HG03558 (cell line): ENCODE data around the gene HSPG2.
"Not testable (repeated sequence)": the region's sequence is repeated elsewhere in the genome, so short reads cannot be mapped to it uniquely, and the experiment has no call there.

Experiments
- ATAC-seq: cut with Tn5 transposase; IDR thresholded peaks from one replicate; pipeline ENCODE4 v1.9.1; 2021; ENCODE audit warnings: moderate number of reproducible peaks; ENCODE audit not compliant: unreplicated experiment; ENCODE audit errors: extremely low read depth

HSPG2 gene

DNA sequence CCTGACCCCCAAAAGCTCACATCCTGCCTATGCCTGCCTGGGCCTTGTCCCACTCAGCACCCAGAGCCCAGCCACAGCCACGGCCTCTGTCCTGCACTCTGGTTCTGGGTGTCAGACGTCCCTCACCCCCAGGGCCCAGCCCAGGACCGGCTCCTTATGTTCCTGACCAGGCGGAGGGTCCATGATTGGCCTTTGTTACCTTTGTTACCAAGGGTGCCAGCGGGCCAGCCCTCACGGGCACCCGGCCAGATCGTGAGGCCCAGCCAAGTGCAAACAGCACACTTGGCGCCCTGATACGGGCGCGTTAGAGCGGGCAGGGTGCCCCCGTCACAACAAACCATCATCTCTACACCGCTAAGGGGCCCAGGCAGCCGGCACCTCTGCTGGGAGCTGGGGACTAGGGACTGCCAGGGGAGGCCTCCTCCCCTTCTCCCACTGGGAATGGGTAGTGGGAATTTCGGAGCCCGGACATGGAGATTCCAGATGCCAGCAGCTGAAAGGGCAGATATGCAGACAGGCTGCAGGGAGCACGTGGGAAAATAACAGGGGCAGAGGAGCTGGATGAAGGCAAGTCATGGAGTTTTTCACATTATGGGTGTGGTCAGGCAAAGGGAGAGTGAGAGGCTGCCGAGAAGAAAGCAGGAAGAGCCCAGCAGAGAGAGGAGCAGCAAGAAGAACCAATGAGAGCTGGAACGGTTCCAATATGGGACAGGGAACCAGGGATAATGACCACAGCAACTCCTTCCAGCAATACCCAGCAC lies 22.1 kb downstream of the HSPG2 start:
- ATAC-seq = no peak

DNA sequence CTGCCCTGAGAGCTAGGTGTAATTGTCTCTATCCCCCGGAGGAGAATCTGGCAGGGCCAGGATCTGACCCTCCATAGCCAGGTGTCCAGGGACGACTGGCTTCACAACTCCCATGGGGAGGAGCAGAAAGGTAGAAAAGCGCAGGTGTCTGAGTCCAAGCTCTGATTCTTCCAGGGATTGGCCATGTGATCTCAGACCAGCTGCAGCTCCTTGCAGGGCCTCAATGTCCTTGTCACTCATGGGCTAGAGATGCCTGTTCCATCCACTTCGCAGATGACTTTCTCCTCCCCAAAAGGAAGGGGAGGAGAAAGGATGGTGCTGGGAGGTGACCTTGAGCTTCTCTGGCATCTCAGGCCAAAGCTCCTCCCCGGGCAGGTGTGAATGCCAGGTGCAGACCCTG lies 22.7 kb downstream of the HSPG2 start:
- ATAC-seq = no peak

DNA sequence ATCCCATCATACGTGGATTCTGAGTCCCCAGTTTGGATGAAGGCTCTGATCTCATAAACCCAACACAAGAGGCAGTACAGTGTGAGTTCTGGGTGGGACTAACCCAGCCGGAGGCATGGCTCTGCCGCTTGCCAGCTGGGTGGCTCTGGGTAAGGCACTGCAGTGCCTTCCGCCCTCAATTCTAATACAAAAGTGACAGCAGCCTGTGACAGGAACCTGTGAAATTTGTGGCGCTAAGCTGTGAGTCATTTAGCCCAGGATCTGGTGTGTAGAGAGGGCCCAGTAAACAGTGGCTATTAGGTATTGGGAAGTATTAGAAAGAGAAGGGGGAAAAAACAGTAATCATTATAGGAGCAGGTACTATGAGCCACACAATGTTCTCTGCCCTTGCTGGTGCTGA lies 23.3 kb downstream of the HSPG2 start:
- no peak for ATAC-seq

DNA sequence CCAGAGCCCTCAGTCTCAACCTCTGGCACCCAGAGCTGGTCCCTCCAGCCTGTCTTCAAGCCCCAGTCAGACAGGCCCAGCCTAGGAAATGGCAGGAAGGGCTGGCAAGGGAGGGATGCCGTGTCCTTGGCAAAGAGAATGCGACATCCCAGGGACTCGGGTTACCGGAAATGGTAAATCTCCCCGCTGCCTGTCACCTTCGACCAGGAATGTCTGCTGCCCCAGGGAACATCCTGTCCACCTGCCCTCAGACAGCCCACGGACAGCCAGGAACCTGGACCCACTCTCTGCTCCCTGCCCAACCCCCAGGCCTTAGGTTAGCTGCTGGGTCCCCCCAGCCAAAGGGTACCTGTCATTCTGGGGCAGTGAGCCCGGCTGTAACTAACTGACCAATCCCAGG lies 23.9 kb downstream of the HSPG2 start:
- no peak for ATAC-seq

DNA sequence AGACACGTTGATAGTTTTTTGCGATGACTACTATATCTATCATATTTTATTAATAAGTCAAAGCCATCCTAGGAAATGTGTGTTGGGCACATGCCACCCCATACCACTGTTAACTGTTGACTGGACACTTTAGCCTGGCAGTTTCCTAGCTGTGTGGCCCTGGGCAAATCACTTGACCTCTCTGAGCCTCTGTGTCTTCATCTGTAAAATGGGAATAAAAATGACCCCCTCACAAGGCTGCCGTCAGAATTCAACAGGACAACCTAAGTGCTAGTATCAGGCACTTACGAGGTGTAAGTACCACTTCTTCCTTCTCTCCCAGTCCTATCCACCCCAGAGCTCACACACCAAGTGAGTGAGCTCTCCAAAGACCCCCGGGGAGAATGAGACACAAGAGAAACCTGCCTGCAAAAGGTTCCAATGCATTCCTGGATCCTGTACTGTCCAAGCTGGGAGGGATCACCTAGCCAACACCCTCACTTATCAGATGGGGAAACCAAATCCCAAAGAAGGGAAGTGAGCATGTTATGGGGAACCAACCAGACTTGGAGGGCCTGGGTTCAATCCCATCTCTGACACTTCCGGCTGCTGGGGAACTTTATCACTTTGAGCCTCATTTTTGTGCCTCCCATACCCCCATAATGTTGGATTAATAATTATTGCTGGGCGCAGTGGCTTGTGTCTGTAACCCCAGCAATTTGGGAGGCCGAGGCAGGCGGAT lies 24.9 kb downstream of the HSPG2 start:
- no peak for ATAC-seq

DNA sequence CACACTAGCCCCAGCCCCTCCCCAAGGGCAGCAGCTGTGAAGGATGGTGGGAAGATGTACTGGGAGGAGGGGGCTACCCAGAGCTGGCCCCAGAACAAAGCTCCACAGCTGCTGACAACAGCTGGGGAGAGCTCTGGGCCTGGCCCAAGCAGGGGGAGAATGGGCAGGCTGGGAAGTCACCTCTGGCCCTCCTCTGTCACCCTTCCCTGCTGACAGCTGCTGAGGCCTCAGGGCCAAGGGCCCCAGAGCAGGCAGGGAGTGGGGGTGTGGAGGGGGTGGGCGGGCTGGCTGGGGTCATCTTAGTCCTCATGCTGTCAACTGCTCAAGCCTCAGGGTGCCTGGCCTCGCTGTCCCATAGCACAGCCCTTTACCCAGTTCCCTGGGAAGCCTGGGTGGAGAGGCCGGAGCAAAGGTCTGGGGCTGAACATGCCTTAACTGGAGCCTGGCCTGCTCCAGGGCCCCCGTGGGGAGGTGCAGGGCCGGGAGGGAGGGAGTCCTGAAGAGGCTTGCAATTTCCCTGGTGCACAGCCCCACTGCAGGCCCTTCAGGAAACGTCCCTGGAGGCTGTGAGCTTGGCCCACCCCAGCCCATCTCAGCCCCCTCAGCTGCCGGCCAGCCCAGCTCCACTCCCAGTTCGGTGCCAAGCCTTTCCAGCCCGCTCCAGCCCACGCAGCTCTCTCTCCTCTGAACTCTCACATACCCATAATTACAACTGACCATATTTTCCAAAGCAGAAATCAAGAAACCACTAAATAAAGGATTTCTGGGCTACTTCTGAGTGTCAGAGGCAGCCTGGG lies 25.7 kb downstream of the HSPG2 start:
- ATAC-seq = no peak

DNA sequence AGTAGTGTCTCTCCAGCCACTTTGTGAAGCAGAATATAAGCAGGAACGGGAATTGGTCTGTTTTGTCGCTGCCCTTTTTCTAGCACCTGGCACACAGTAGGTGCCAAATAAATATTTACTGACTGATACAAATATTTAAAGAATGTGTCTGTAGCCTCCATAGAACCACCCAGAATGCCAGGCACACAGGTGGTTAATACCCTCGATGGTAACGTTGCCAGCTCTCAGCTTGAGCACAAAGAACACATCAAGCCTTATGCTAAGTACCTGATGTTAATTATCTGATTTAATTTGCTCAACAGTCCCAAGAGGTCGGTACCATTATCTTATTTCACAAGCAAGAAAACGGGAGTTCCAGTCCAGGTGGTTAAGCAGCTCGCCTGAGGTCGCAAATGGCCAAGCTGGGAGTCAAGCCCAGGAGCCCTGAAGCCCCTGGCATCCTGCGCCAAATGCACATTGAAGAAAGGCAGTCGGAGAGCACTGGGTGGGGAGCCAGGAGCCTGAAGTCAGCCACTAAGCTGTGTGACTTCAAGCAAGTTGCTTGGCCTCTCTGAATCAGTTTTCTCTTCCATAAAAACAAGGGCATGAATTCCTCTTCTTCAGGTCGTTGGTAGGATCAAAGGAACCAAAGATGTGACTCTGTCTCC lies 26.4 kb downstream of the HSPG2 start:
- no peak for ATAC-seq

DNA sequence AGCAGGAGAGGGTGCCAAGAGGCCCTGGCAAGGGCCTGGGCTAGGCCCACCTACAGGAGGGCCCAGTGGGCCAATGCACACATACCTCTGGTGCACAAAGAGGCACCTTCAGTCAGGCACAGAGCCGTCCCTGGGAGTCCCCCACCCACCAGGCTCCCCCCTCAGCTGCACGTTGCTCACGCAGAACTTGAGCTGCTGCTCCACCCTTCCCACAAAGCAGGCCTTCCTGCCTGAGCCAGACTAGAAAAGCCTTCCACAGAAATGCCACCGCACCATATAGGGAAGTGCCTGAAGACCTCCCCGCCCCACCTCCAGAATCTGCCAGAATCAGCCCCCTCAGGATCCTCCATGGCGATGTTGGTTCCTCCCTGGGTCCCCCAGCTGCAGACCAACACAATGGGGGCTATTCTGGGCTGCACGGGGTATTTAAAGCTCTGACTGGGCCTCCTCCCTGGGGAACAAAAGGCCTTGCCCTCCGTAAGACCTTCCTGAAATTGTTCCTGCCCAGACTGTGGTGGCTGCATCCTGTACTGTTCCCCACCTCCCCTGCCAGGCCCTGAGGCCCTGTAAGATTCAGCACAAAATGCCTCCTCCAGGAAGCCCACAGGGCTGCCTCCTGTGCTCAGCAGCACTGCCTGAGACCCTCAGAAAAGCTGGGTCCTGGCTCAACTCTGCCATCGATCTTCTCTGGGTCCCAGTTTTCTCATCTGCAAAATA lies 27.2 kb downstream of the HSPG2 start:
- ATAC-seq = no peak

DNA sequence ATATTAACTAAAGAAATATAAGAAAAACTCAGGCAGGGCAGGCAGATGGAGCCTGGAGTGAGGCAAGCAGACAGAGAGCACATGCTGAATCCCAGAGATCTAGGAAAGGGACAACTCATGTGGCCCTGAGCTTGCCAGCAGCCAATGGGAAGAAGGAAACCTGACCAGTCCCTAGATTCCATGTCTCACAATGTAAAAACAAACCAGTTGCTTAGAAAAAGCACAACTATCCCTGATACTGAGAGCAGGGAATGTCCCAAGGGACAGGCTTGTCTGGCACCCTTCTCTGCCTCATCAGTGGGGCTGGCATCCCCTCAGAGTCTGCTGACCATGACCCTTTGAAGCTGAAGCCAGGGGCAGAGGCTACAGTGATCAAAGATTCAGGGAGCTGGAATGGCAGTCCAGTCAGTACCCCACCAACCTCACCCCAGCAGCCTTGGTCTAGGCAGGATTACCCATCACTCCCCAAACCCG lies 27.8 kb downstream of the HSPG2 start:
- ATAC-seq = no peak

DNA sequence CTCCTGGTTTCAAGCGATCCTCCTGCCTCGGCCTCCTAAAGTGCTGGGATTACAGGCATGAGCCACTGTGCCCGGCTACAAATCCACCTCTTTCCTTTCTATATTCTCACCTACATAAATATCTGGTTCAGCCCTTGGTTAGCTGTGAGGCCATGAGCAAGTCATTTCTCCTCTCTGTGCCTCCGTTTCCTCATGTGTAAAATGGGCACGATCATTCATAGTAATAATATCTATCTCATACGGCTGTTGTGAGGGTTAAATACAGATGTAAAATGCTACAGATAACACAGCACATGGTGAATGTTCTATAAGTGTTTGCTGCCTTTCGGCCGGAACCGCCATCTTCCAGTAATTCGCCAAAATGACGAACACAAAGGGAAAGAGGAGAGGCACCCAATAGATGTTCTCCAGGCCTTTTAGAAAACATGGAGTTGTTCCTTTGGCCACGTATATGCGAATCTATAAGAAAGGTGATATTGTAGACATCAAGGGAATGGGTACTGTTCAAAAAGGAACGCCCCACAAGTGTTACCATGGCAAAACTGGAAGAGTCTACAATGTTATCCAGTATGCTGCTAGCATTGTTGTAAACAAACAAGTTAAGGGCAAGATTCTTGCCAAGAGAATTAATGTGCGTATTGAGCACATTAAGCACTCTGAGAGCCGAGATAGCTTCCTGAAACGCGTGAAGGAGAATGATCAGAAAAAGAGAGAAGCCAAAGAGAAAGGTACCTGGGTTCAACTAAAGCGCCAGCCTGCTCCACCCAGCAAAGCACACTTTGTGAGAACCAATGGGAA lies 29.2 kb downstream of the HSPG2 start:
- not testable (repeated sequence) for ATAC-seq

DNA sequence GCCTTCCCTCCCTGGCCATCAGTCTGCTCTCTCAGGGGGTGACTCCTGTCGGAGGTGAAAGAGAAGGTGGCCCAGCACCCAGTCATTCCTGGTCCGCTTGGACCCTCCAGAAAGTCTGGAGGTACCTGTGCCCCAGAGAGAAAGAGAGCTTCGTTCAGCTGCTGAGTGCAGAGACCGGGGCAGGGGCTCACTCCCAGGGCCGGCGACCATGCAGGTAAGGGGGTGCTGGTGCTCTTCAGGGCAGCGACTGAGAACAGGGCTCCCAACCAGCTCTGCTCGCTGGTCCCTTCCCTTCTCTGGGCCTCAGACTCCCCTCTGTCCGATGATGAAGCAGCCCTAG lies 30.1 kb downstream of the HSPG2 start:
- no peak for ATAC-seq

DNA sequence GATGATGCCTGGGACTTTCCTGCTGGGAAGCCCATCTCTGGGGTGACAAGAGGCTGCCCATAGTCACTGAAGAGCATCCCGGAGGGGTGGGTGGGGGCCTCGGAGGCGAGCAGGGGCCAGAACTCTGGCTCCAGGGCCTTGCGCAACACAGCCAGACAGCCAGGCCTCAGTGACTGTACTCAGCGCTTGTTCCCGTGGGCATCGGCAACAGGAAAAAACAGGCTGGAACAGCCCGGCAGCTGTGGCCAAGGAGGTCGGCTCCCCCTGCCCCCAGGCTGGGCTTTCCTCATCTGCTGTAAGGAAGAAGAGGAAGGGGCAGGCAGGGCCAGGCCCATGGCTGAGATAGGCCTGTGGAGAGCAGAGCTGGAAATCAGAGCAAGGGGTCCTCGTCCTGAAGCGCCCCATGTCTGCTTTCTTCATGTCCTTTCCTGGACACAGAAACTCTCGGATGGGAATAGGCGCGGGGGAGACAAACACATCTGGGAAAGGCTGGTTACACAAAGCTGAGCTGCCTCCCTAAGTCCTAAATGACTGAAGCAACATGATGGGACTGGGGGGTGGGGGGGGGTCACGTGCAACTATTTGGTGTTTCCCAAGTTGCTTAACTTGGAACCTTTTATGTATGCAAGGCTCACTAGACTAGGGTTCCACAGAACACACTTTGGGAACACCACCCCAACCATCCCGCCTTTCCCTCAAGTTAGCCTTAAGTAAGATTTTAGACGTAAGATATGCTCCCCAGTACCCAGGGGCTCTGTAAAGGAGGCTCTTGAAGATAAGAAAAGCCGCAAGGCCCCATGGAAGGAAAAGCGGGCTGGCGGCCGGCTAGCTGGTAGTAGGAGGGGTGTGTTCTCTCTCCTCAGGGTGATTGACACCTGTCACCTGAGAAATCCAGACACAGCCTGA lies 30.7 kb downstream of the HSPG2 start:
- ATAC-seq = no peak

DNA sequence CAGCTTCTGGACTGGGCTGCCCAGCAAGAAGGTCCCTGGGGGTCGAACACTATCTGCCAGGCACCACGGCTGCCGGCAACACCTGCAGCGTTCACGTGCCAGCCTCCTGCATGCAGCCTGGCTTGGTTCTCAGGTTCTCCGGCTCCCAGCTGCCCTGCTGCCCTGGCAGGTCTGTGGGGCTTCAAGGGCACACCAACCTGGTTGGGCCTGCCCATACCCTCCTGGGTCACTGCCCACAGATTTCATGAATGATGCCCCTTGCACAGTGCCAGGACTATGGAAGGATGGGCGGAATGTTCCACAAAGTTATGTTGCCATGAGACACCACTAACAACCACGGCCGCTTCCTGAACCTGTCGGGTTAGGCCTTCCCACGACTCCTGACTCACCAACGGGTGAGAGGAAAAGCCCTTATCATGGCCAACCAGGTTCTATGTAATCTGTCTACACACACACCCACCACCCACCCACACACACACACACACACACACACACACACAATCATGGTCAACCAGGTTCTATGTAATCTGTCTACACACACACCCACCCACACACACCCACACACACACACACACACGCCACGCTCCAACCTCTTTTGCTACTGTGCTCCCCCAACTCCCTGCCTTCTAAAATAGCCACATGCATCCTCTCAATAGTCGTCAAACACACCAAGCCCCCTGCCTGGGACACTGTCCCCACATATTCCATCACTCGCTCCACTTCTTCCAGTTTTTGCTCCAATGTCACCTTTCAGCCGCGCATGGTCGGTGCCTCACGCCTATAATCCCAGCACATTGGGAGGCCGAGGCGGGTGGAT lies 32.2 kb downstream of the HSPG2 start:
- no peak for ATAC-seq

DNA sequence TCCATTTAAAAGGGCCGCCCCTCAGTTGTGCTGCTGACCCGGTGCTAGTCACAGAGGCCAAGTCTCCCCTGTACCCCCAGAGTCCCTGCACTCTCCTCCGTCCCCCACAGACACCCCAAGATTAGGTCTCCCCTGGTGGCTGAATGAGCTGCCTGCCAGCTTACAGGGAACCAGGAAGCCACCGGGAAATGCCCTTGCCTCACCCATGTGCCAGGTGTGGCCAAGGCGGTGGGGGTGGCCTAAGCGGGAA lies 32.7 kb downstream of the HSPG2 start:
- ATAC-seq = no peak

DNA sequence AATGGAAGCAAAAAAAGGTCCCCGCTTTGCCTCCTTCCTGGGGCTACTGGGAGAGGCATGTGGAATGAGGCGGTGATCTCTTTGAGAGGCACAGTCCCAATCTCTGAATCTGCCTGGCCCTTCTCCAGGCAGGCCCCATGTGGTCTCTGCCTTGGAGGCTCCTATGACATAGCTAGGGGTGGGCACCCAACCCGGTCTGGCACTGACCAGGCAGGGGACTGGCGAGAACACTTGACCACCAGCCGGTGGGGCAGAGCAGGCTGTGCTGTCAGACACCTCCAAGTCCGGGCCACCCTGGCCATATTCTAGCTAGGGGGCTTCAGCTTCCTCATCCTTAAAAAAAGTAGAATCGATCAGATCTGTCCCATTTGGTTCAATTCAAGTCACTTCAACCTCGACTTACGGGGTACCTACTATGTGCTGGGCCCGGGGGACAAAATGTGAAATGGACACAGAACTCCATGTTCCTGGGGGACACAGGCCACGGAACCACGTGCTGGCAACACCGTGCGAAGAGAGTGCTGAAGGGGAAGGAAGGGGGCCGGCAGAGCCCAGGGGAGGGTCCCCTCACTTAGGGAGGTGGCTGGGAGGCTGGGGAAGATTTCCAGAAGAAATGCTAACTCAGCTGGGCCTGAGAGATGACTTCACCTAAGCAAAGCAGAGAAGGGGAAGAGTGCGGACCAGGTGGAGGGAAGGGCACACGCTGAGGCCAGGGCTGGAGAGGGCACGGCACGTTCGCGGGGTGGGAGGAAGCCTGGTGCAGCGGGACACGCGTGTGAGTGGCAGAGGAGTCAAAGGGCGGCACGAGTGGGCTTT lies 33.3 kb downstream of the HSPG2 start:
- no peak for ATAC-seq

DNA sequence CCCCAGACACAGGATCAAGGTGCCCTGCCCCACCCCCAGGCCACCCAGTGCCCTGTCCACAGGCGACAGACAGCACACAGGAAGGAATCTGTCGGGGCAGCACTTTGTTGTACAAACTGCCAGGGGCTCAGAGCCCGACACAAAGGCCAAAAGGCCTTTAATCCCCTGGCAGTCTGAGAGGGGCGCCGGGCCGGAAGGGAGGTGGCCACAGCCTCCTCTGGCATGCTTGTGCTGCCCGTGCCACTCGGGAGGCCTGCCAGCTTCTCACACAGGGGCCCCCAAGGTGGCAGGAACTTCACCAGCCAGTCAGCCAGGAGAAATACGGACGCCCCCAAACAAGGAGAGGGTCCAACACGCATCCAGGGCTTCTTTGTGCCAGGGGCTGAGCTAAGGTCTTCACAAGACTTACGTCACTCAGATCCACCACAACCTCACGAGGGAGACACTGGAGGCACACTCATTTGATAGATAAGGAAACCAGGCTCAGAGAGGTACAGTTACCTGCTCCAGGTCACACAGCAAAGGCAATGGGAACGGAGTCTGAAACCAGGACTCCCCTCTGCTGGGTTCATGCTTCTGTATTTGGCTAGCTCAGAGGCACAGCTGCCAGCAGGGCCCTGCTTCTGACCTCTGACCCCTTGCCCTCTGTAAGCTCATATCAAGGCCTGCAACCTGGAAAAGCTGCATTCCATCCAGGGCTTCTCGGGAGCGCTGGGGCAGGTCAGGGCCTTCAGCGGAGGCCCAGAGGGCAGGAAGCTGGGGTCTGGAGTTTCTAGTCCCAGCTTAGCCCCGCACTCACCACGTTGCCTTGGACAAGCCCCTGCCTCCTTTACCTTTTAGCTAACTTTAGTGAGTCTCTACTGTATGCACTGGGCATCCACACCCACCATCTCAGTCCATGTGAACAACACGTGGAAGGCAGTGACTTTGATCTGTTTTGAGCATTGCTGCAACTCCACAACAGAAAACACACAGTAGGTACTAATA lies 34.8 kb downstream of the HSPG2 start:
- no peak for ATAC-seq
